Endometrium (tissue), 2 donors: ENCODE measurements around the gene ZNF18.

Experiments
- FAIRE-seq: peaks from 2 replicates; lab custom pipeline; 2012; peaks lifted over from hg19 to GRCh38; lab: Jason Lieb, UNC
- donor health status: control.
- donor health status: control.

ZNF18 gene

GRCh38 chr17:11997147-11997971 is at the start of gene ZNF18:
ZNF18 (minus strand) TSS chr17:11997475; CDS start chr17:11992829, 4,646 bp downstream.
- FAIRE-seq = no peak

GRCh38 chr17:12046786-12047185 is 49.5 kb upstream of the ZNF18 start:
- FAIRE-seq = no peak

GRCh38 chr17:12043702-12044101 is 46.4 kb upstream of the ZNF18 start:
- no peak for FAIRE-seq

GRCh38 chr17:12041312-12041711 is 44.0 kb upstream of the ZNF18 start:
- no peak for FAIRE-seq

- FAIRE-seq = no peak
These were observed 43.2 kb upstream of the ZNF18 start for GRCh38 chr17:12040478-12040877.

GRCh38 chr17:12037970-12038369 is 40.7 kb upstream of the ZNF18 start:
- FAIRE-seq = no peak

- no peak for FAIRE-seq
These were observed 38.4 kb upstream of the ZNF18 start for GRCh38 chr17:12035673-12036072.

GRCh38 chr17:12034538-12034937 is 37.3 kb upstream of the ZNF18 start:
- no peak for FAIRE-seq

GRCh38 chr17:12028611-12029010 is 31.3 kb upstream of the ZNF18 start:
- FAIRE-seq = no peak

GRCh38 chr17:12027658-12028057 is 30.4 kb upstream of the ZNF18 start:
- no peak for FAIRE-seq

- FAIRE-seq = no peak
These were observed 27.1 kb upstream of the ZNF18 start for GRCh38 chr17:12024327-12024726.

GRCh38 chr17:12022310-12022709 is 25.0 kb upstream of the ZNF18 start:
- FAIRE-seq = no peak

- FAIRE-seq = no peak
These were observed 24.4 kb upstream of the ZNF18 start for GRCh38 chr17:12021623-12022140.

GRCh38 chr17:12020642-12021622 is 23.7 kb upstream of the ZNF18 start, which contains the start of gene MAP2K4:
MAP2K4 (plus strand) TSS chr17:12020877; CDS start chr17:12020887, 10 bp downstream.
- FAIRE-seq = no peak

GRCh38 chr17:12007466-12007865 is 10.2 kb upstream of the ZNF18 start:
- no peak for FAIRE-seq

GRCh38 chr17:11999696-12000095 is 2.4 kb upstream of the ZNF18 start:
- no peak for FAIRE-seq

GRCh38 chr17:11997972-11998233 is 628 bp upstream of the ZNF18 start:
- FAIRE-seq = no peak

- no peak for FAIRE-seq
These were observed 541 bp downstream of the ZNF18 start for GRCh38 chr17:11996722-11997146.

GRCh38 chr17:11991461-11991860 is 5.8 kb downstream of the ZNF18 start:
- FAIRE-seq = no peak

- no peak for FAIRE-seq
These were observed 6.8 kb downstream of the ZNF18 start for GRCh38 chr17:11990363-11990983.

- FAIRE-seq = peak; percentile 74
These were observed 10.3 kb downstream of the ZNF18 start for GRCh38 chr17:11986942-11987329.

- no peak for FAIRE-seq
These were observed 10.9 kb downstream of the ZNF18 start for GRCh38 chr17:11986179-11986941.
